HG03097 (cell line): Measurements from ENCODE around the gene PDE3A.
"Not testable (repeated sequence)": the region's sequence is repeated elsewhere in the genome, so short reads cannot be mapped to it uniquely, and the experiment has no call there.

Experiments used
- ATAC-seq: cut with Tn5 transposase; IDR thresholded peaks from one replicate; pipeline ENCODE4 v1.9.1; 2021; ENCODE audit not compliant: unreplicated experiment, low FRiP score

Gene PDE3A

DNA sequence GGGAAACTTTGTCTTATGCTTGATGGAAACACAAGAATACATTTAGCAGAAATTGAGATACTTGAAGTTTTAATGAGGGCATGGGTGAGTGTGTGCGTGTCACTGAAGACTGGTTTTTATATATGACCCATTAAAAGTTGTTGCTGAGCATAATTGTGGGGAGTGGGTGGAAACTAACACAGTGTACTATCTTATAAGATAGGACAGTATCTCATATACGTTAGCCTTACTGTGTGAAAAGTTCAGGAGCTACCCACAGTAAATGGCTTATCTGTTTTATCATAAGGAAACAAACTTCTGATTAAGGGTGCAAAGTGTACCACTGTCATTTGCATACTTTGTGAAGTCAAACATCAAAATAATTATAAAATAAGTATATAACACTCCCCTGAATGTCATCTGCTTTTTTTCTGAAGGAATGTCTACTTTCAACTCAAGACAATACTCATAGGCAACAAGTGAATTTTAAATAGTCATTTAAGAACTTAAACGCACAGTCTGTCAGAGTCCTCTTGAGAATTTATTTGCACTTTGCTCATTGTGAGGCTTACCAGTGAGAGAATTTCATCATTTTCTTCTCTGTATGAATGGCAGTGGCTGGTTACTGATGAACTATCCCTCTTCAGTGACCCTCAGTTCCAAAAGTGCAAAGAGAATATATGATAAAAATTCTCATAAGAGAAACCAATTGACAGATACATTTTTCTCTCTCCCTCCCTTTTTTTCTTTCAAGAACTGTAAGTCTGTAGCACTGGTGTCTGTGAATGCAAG is 4.2 kb downstream of the PDE3A start:
- no peak for ATAC-seq

DNA sequence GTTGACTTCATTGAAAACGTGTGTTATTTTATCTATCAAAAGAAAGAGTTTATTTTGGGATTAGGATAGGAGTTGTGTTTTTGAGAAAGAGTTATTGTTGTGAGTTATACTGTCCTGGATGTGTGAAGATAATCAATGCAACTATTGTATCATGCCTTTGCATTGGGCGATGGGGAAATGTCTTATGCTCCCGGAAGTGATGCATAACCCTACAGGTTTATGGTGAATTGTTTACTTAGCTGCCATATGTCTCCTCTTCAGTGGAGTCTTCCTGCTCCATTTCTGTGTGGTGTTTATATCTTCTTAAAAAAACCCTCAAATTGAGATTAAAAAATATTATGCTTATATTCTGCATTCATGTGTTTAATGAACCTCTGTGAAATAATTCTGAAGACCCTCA is 6.5 kb downstream of the PDE3A start:
- no peak for ATAC-seq

DNA sequence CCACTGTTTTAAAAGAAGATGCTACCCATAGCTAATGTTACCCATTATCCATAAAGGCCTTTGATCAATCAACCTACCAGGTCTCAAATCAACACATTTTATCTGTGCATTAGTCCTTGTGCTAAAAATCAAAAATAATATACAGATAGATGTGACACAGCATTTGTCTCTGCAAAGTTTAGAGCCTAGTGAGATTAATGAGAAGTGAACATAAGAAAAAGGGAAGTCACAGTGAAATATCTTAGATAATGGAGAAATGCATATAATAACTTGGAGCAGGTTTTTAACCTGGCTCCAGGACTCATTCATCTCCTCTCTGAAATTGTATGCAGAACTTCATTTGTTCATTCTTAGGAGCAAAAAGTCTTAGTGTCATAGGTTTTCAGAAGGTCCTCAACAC is 7.2 kb downstream of the PDE3A start:
- ATAC-seq, result no peak

DNA sequence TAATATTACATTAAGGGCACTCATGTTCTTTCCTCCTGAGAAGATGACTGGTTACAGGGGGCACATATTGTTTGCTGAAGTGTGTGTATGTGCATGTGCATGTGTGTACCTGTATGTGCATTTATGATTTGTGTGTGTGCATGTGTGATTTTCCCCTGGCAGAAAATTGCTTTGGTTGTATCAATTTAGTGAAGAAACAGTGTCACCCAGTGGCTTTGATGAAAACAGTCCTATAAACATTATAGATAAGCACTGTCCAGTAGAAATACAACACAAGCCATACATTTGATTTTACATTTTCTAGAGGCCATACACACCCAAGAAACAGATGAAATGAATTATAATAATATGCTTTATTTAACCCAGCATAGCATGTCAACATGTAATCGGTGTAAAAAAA is 8.6 kb downstream of the PDE3A start:
- ATAC-seq, result no peak

DNA sequence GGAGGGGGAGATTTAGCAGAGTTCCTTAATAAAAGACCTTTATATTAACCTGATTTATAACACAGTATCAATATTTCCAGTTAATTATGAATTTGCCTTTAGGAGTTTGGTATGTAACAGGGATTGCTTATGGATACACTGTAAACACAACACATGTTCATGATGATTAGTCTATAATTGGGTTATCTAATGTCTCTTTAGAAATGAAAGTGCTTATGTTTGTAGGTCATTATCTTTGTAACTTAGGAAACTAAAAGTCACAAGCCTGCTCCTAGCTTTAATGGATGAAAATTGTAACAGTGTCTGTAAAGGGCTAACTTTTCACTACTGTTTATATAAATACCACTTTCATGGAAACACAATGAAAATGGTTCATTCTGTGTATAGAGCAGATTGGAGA is 9.4 kb downstream of the PDE3A start:
- ATAC-seq, result no peak

DNA sequence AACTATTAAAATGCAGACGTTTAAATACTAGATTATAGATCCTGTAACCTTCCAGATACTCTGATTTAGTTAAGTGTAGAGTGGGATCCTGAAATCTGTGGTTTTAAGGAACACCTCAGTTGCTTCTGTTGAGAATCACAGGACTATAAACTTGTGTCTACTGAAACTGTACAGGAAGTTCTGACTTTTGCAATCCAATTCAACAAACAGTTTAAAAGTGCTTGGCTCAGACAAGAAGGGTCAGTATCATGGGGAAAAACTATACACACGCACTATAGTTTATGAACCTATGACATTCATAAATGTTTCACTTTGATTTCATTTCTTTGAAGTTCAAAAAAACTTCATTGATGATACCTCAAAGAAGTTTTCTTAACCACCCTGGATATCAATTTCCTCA is 13.8 kb downstream of the PDE3A start:
- no peak for ATAC-seq

DNA sequence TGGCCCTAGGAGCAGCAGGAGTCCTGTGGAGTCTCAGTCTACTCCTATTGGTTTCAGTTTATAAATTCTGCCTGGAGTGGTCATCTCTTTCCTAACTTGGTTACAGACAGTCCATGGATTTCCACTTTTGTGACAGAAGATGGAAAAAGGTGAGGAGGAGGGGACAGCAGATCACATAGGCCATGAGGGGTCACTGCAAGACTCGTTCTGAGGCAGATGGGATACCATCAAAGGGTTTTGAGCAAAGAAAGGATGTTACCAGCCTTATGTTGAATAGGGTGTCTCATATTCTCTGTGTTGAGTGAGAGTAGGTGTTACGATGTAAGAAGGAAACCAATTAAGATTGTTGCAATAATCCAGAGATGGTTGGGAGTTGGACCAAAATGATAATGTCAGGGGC is 15.3 kb downstream of the PDE3A start:
- no peak for ATAC-seq

DNA sequence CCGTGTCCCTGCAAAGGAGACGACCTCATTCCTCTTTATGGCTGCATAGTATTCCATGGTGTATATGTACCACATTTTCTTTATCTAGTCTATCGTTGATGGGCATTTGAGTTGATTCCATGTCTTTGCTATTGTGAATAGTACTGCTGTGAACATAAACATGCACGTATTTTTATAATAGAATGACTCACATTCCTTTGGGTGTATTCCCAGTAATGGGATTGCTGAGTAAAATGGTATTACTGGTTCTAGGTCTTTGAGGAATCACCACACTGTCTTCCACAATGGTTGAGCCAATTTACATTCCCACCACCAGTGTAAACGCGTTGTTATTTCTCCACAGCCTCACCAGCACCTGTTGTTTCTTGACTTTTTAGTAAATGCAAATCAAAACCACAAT is 16.5 kb downstream of the PDE3A start:
- ATAC-seq, result not testable (repeated sequence)

DNA sequence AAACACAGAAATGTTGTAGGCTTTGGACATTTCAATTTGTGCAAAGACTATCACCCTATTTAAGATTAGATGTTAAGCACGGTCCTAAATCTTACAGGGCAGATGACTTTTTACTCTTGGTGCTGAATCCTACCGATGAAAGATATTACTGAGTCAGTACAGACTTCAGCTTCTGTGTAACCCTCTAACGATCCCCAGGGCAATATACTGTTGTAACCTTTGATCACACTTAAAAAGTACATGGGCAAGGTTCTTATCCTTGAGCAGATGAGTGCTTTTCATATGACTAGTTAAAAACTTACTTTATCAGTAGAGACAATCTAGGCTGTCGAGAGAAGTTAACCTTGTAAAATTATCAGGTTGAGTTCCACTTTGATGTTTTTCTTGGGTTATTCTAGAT is 22.5 kb downstream of the PDE3A start:
- ATAC-seq, result no peak

DNA sequence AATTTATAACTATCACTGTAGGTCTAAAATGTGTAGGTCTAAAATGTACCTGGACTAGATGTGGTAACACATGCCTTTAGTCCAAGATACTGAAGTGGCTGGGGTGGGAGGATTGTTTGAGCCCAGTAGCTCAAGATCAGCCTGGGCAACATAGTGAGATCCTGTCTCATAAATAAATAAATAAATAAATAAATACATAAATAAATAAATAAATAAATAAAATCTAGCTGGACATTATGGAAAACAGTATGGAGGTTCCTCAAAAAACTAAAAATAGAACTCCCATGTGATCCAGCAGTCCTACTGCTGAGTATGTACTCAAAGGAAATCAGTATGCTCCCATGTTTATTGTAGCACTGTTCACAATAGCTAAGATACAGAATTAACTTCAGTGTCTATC is 24.0 kb downstream of the PDE3A start:
- no peak for ATAC-seq

DNA sequence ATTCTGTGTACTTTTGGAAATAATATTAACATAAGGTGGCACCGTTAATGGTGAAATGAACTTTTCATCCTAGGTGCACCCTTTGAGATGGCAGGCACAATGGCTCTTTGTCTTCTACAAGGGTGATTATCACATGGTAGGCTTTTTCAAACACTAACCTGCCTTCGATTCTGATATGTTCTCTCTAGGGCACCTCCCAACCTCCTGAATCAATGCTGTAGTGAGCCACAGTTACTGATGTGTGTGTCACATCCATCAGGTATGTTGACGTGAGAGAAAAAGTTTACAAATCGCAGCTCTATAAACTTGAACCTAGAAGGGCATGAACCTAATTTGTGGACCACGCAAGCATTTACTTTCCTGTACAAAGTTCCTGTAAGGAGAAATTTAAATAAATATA is 25.4 kb downstream of the PDE3A start:
- no peak for ATAC-seq

DNA sequence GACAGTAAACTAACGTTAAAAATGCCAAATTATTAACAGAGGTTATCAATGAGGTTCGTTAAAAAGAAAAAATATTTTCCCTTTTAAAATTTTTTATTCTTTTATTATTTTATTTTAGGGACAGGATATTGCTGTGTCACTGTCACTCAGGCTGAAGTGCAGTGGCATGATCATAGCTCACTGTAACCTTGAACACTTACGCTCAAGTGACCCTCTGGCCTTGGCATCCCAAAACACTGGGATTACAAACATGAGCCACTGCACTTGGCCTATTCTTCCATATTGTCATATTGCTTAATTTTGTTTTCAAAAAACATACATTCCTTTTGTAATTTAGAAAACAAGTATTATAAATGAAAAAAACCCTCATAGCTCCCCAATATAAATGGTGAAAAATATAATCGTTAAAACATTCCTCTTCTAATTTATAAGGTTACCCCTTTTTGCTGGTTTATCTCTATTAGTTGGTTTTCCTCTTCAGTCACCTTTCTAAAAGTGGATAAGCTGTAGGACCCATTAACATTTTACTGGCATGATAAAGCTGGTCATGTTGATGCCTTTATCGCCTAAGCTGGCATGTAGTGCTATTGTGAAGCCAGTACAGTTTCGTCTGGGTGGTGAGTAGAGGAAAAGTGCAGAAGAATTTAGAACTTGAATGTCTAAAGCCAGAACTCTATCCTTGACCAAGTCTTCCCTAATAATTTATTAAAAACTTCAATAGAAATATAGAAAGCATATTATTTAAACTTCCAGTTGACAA is 27.6 kb downstream of the PDE3A start:
- ATAC-seq, result no peak

DNA sequence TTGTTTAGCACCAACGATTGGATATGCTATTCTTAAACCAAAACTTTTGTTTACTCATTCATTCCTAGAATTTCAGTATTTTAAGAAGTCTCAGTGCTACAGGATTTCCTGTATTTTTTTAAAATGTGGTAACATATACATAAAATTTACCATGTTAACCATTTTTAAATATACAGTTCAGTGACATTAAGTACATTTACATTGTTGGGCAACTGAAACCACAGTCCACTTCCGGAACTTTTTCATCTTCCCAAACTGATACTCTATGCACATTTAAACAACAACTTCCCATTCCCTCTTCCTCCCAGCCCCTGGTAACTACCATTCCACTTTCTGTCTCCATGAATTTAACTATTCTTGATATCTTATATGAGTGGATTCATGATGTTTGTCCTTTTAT is 30.3 kb downstream of the PDE3A start:
- no peak for ATAC-seq

DNA sequence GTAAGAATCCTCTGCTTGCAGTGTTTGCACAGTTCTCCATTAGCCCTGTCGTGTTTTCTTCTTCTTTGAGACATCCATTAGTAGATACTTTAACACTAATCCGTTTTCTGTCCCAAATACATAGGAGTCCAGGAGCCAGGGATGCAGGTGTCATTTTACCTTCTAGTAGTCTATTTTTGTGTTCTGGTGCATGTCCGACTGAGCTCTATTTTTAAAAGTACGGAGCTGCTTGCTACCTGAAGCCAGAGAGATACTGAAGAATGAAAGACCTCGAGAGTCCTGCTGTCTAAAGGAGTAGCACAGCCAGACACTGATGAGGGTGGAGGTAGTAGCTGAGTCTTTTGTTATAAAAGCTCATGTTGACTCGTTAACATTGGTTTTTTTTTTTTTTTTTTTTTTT is 31.7 kb downstream of the PDE3A start:
- ATAC-seq, result no peak

DNA sequence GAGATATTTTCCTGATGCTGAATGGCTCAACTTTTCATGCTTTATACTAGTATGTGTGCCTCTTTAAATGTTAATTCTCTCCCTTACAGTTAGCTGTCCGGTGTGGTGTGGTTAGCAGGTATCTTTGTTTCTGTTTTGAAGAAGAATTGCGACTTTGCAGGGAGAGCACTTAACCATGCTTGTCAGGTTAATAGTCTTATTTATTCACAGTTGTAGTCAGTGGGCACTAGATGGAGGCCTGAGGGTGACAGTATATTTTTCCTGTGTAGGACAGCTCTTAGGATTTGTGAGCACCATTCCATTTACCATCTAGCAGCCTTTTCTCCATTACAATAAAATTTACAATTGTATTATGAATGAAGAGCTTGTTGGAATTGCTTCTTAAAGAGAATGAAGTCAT is 34.9 kb downstream of the PDE3A start:
- ATAC-seq, result no peak

DNA sequence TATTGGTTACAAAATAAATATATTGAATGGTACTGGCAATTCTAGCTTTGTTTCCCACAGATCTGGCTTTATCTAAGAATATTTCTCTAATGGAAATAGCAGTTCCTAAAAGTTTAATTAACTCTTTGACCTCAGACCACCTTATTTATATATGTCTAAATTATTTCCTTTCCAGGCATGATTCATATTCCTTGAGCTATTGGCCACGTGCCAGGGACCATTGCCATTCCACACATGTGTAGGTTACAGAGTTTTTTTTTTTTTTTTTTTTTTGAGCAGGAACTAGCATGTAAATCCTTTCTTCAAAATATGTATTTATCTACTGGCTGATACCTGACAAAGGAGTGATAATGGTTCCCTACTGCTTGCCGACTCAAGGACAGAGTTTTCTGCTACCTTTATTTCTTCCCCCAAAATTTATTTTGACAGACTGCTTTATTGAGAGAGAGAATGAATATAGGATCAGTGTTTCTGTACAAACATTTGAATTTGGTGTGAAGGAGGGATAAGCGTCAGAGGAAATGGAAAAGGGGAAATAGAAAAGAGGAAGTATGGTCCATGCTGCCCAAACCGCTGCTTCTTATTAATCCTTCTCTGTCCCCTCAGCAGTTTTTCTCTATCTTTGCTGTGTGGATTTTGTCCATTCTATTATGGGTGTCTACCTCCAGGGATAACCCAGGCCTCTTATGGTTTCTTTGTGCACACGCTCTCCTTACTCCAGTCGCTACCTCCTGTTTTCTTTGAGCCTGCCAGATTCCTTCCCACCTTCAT is 36.4 kb downstream of the PDE3A start:
- no peak for ATAC-seq

DNA sequence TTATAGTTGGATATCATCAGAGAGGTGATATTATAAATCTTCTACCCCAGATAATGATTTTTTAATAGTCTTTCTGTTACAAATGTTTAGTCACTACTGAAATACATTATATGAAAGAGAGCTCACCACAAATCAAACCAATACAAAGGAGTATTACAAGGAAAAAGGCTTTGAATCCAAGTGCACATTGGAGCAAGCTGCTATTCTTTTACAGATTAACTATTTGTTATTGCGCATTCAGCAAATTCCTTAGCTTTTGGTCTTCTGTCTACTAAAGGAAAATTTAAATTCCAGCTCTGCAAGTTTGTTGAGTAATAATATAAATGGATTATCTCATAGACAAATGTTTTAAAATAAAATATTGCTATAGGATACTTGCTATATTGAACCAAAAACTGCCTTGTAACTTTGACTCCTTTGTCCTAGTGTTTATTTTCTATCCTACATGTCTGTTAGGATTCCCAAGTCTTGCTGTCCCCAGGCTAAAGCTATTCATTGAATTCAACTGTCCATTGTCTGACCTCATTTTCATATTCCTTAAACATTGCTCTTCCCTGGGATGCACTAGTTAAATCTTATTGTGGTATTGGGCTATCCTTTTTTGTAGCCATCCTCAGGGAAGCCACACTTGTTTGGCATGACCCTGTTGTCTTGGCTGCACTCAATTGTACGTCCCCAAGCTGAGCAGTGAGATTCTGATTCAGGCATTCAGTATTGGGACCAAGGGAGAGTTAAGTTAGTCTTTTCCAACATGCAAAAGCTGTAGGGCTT is 41.5 kb downstream of the PDE3A start:
- ATAC-seq, result no peak

DNA sequence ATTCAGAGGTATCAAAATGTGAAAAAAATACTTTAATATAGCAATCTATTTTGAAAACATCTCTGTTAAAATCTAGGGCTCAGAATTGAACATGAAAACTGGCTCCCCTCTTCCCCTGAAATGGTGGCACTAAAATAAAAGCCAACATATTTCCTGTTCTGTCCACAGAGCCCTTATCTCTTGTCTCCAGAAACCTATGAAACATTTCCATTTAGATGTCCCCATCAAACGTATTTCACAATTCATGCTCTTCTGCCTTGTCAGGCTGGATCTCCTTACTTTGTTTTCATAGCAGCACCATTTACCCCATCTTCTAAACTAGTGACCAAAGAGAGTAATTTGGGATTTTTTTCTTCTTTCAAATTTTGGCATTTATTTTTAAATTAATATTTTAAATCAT is 42.4 kb downstream of the PDE3A start:
- no peak for ATAC-seq

DNA sequence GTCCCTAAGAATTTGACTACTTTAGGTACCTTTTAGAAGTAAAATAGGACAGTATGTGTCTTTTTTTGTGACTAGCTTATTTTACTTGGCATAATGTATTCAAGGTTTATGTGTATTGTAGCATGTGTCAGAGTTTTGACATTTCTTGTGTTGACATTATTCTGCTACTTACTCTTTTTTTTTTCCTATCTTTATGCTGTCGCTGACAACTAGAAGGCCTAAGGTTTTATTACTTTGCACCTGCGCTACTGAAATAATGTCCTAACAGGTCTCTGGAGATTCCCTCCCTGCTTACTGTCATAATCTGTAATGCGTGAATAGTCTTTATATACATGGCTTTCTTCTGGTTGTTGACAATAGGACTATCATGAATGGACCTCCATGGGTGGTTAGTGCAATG is 43.0 kb downstream of the PDE3A start:
- no peak for ATAC-seq

DNA sequence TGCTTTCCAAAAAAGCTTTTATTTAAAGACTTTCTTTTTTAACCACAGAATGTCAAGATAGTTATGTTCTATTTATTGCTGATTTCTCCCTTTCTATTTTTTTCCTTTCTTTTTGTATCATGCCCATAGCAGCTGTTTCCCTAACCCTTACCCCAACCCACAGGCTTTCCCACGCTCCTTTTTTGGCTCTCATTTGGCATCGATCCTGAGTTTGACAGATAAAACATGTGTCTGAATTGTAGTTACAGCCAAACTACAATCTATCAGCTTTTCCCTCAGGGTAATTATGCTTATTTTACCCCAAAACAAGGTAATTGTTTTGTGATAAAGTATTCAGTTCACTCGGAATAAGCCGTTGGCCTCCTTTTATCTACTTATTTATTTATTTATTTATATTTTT is 46.7 kb downstream of the PDE3A start:
- no peak for ATAC-seq

DNA sequence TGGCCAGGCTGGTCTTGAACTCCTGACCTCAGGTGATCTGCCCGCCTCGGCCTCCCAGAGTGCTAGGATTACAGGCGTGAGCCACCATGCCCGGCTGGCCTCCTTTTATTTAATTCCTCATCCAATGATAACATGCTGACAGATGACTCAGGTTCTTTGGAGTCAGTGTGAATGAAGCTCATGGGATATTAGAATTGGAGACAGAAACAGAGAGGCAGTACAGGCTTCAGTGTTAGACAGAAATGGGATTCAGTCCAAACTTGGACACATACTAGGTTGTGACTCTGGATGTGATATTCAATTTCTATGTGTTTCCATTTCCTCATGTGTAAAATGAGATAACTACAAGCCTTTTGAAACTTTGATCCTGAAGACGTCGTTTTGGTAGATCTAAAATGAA is 47.3 kb downstream of the PDE3A start:
- ATAC-seq, result no peak
